Skin epidermis (tissue), 12 donors: ENCODE measurements around the gene PSMD12.
"Not testable (repeated sequence)": the region's sequence is repeated elsewhere in the genome, so short reads cannot be mapped to it uniquely, and the experiment has no call there.

Experiments
- H3K27ac ChIP-seq, 21 experiments: fragments of 200-600 bp; sonication (generic) in 11 of 21; one replicate each; pipeline ENCODE4 v1.5.0; 2020; ENCODE audit warnings: mild to moderate bottlenecking in 3 of 21, inconsistent platforms in 2 of 21, moderate library complexity in 2 of 21
- H3K4me3 ChIP-seq, 7 experiments: fragments of 200-600 bp; sonication (generic) in 2 of 7; one replicate each; pipeline ENCODE4 v1.5.0; 2020; ENCODE audit warnings: inconsistent platforms in 2 of 7, mild to moderate bottlenecking in 2 of 7, moderate library complexity in 1 of 7

The PSMD12 gene

DNA sequence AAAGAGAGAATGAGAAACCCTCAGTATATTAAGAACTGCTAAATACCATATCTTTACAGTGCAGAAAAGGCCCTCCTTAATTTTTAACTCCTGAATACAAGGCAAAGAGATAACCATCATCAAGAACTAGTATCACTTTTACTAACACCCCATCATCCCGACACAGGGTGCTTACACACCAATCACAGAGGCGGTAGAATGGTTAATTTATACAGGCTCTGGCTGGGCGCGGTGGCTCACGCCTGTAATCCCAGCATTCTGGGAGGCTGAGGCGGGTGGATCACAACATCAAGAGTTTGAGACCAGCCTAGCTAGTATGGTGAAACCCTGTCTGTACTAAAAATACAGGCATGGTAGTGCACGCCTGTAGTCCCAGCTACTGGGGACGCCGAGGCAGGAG is 4.2 kb downstream of the PSMD12 start:
- Histone ChIP-seq H3K4me3 (no peak overlapping the region), H3K27ac (no peak overlapping the region)

DNA sequence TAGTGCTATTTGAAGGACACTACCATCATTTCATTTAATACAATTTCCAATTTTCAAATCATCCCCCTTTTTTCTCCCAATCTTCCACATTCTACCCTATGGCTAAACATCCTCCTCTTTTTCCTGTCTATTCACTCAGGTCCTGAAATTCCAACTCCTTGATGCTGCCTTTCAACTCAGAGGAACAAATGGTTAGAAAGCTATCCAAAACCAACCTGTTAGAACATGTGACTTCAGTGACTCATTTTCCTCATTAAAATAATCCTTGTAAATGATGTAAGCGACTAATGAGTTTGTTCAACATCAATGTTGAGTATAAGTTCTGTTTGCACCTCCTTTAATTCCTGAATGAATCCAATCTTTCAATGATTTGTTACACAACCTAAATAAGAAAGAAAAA is 5.5 kb downstream of the PSMD12 start:
- Histone ChIP-seq H3K4me3 (no peak overlapping the region), H3K27ac (peak overlapping the region in 2 of 21 experiments; percentile 26 to 59)

DNA sequence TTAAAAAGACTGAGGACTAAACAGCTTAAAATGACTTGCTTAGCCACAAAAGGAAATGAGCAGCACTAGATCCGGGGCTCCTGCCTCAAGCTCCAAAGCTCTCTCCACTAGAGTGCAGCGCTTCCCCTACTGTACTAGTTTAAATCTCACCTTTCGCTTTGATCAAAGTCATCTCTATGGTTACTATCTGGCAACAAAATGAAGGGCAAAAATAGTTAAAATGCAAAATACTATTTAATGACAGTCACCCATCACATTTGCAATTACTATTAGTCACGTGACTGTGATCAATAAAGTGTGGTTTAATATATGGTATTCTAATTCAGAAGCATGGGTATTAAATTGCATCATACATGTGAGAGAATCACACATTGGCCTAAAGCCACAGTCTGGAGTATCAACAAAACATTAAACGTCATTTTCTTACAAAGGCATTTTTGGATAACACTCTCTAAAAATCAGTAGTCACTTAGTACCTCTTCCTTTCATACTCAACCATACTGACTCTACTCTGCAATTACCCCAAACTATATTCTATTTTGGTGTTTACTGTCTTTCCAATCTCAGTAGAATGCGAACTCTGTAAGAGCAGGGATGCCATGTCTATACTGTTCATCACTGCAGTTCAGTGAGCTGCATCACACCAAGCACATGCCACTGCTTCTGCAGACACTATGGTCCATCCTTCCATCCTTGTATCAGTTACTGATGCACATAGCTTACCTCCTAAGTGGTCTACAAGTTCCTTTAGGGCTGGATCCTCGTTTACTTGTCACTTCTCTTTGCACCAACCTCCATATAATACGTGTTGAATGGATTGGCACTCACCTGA is 6.2 kb downstream of the PSMD12 start:
- Histone ChIP-seq H3K4me3 (no peak overlapping the region), H3K27ac (peak overlapping the region in 2 of 21 experiments; percentile 26 to 51)

DNA sequence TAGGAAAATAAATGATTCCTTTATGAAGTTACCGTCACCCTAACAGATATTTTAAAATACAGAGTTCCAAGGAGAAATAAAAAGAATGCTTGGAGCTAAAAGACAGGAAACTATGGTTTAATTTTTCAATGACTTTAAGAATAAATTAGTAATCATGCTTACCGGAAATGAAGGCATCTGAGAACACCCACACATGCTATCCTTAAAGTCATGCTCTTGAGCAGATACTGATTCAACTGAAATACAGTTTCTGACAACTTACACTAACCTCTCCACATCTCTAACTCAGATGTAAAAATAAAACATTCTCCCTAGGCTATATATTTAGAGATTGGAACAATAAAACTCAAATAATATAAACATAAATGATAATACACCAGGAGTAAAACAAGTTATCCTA is 7.8 kb downstream of the PSMD12 start:
- Histone ChIP-seq H3K4me3 (no peak overlapping the region), H3K27ac (peak overlapping the region in 1 of 21 experiments; percentile 51)

DNA sequence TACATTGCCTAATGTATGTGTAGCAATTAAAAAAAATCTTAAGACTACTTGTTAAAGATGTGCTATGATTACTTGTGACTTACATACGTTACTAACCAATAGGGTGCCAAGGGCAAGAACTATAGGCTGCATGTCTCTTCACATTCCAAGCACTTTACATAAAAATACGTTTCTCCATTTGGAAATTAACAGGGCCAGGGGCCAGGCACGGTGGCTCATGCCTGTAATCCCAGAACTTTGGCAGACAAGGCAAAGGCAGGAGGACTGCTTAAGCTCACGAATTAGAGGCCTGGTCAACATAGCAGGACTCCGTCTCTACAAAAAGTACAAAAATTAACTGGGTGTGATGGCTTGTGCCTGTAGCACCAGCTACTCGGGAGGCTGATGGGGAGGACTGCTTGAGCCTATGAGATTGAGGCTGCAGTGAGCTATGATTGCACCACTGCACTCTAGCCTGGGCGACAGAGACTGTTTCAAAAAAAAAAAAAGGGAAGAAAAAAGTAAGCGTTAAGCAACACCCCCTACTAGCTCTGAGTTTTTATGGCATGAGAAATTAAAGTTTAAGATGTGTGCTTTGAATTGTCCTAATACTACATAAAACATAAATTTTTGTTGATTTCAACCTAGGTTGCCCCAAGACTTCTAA is 12.3 kb downstream of the PSMD12 start:
- H3K4me3 ChIP-seq: no peak overlapping the region
- H3K27ac ChIP-seq: no peak overlapping the region

DNA sequence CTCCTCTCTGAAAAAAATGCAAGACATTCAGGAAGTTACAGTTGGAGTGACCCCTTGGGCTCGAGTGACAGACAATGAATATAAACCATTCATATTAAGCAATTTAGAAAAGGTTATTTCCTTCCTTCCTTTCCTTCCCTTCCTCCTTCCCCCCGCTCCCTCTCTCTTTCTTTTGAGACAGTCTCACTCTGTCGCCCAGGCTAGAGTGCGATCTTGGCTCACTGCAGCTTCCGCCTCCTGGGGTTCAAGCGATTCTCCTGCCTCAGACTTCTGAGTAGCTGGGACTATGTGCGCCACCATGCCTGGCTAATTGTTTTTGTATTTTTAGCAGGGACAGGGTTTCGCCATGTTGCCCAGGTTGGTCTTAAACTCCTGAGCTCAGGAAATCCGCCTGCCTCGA is 13.2 kb downstream of the PSMD12 start:
- no peak overlapping the region for H3K27ac ChIP-seq
- H3K4me3 ChIP-seq: no peak overlapping the region

DNA sequence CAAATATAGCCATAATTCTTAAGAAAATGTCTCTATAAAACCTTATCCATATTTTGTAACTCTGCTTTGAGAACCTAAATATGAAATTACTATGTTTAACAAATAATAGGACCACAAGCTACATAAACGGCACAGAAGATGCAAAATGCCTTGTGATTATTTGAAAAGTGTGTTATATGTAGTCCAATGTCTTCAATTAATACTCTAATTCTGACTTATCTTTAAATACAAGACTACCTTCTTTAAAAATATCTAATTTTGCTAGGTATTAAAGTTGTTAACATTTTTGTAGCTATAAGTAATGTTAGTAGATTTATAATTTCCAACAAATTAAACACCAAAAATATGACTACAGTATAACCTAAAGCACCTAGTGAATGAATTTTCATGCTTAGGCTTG is 17.0 kb downstream of the PSMD12 start:
- no peak overlapping the region for H3K27ac ChIP-seq
- H3K4me3 ChIP-seq: no peak overlapping the region

DNA sequence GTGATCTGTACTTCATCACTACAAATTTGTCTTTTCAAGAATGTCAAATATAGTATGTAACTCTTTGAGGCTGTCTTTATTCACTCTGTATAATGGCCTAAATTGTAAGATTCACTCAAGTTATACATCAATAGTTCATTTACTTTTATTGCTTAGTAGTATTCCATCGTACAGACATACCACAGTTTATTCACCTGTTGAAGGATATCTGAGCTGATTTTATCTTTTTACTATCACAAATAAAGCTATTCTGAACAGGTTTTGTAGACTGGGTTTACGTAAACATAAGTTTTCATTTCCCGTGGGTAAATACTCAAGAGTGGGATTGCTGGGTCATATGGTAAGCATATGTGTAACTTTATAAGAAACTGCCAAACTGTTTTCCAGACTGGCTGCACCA is 18.6 kb downstream of the PSMD12 start:
- no peak overlapping the region for H3K4me3 ChIP-seq
- no peak overlapping the region for H3K27ac ChIP-seq

DNA sequence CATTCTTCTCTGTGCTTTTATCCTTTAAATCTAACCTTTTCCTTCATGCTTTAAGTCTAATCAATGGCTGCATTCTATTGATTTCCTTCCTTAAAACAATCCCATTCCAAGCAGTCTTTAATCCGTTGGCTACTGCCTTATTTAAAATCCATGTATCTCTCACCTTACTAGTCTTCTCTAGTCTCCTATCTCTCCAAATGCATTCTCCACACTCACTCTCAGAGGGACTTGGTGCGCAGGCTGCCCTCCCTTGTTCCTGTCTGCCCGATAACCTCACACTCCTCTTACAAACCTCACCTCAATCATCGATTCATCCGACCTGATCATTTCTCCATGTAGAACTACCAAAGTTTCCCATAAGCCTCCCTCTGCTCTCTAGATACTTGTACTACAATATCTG is 23.1 kb downstream of the PSMD12 start:
- H3K27ac ChIP-seq: no peak overlapping the region

DNA sequence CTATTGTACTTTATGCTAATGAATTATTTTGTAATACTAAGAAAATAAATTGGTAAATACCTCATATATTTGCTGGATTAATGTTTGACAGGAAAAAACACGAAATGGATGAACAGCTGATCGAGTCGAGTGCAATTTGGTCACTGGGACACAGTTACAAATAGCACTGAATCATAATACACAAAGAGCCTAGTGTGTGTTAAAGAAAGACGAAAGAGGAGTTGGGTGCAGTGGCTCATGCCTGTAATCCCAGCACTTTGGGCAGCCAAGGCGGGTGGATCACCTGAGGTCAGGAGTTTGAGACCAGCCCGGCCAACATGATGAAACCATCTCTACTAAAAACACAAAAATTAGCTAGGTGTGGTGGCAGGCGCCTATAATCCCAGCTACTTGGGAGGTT is 28.0 kb downstream of the PSMD12 start:
- H3K4me3 ChIP-seq: not testable (repeated sequence)
- peak overlapping the region in 1 of 21 experiments; percentile 11 for H3K27ac ChIP-seq

More for the DNA sequence above, 23.1 kb downstream of the PSMD12 start:
- no peak overlapping the region for H3K4me3 ChIP-seq

DNA sequence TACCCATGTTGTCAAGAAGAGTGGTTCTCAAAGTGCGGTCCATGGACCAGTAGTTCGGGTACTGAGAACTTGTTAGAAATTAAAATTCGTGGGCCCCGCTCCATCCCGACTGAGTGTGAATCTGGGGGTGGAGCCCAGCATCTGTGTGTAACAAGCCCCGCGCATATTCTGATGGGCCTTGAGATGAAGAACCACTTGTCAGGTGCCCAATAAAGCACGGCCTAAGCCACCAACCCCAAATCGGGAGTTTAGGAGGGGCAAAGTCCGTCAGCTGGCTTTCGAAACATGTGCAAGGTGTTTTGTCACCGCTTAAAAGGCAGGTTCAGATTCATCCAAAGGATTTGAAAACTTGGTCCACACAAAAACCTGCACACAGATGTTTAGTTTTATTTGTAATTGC is 29.5 kb downstream of the PSMD12 start:
- Histone ChIP-seq H3K27ac (no peak overlapping the region), H3K4me3 (no peak overlapping the region)

DNA sequence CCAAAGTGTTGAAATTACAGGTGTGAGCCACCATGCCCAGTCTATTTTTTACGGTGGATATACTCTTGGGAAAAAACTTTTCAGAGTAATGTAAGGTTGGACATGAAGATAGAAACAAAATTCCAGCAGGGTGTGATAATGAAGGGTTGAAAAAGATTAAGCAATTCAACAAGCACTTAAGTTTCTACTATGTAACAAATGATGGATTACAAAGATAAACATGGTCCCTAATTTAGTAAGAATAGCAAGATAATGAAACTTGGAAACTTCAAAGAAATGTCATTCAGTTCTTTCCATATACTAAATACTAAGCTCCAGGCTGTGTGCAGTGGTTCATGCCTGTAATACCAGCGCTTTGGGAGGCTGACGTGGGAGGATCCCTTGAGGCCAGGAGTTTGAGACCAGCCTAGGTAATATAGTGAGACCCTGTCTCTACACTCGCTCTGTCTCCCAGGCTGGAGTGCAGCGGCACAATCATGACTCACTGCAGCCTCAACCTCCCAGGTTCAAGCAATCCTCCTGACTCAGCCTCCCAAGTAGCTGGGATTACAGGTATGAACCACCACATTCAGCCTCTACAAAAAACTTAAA is 31.0 kb downstream of the PSMD12 start:
- Histone ChIP-seq H3K4me3 (no peak overlapping the region), H3K27ac (no peak overlapping the region)

DNA sequence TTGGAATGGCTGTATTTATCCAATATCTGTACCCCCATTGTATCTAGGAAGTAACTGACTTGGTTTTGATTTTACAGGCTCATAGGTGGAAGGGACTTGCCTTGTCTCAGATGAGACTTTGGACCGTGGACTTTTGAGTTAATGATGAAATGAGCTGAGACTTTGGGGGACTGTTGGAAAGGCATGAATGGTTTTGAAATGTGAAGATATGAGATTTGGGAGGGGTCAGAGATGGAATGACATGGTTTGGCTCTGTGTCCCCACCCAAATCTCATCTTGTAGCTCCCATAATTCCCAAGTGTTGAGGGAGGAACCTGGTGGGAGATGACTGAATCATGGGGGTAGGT is 34.2 kb downstream of the PSMD12 start:
- not testable (repeated sequence) for H3K4me3 ChIP-seq, H3K27ac ChIP-seq

DNA sequence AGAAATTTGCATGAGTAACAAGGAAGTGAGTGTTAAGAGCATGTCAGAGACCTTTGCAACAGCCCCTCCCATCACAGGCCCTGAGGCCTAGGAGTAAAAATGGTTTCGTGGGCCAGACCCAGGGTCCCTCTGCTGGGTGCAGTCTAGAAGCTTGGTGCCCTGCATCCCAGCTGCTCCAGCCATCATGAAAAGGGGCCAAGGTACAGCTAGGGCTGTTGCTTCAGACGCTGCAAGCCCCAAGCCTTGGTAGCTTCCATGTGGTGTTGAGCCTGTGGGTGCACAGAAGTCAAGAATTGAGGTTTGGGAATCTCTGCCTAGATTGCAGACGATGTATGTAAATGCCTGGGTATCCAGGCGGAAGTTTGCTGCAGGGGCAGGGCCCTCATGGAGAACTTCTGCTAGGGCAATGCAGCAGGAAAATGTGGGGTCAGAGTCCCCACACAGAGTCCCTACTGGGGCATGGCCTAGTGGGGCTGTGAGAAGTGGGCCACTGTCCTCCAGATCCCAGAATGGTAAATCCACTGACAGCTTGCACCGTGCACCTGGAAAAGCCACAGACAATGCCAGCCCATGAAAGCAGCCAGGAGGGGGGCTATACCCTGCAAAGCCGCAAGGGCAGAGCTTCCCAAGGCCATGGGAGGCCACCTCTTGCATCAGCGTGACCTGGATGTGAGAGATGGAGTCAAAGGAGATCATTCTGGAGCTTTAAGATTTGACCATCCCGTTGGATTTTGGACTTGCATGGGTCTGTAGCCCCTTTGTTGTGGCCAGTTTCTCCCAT is 34.8 kb downstream of the PSMD12 start:
- not testable (repeated sequence) for H3K27ac ChIP-seq, H3K4me3 ChIP-seq

DNA sequence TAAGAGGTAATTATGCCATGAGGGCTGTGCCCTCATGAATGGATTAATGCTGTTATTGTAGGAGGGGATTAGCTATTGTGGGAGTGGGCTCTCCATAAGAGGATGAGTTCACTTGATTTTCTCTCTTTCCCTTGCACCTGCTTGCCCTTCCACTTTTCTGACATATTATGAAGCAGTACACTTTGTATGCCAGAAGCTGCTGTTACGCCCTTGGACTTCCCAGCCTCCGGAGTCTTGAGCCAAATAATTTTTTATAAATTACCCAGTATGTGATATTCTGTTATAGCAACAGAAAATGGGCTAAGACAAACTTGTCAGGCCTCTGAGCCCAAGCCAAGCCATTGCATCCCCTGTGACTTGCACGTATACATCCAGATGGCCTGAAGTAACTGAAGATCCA is 38.4 kb downstream of the PSMD12 start:
- Histone ChIP-seq H3K4me3 (no peak overlapping the region), H3K27ac (no peak overlapping the region)

DNA sequence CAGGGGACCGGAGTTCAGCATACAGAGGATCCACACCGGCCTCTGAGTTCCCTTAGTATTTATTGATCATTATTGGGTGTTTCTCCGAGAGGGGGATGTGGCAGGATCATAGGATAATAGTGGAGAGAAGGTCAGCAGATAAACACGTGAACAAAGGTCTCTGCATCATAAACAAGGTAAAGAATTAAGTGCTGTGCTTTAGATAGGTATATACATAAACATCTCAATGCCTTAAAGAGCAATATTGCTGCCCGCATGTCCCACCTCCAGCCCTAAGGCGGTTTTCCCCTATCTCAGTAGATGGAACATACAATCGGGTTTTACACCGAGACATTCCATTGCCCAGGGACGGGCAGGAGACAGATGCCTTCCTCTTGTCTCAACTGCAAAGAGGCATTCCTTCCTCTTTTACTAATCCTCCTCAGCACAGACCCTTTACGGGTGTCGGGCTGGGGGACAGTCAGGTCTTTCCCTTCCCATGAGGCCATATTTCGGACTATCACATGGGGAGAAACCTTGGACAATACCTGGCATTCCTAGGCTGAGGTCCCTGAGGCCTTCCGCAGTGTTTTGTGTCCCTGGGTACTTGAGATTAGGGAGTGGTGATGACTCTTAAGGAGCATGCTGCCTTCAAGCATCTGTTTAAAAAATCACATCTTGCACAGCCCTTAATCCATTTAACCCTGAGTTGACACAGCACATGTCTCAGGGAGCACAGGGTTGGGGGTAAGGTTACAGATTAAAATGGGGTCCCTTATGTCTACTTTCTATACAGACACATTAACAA is 39.2 kb downstream of the PSMD12 start:
- not testable (repeated sequence) for H3K4me3 ChIP-seq, H3K27ac ChIP-seq

DNA sequence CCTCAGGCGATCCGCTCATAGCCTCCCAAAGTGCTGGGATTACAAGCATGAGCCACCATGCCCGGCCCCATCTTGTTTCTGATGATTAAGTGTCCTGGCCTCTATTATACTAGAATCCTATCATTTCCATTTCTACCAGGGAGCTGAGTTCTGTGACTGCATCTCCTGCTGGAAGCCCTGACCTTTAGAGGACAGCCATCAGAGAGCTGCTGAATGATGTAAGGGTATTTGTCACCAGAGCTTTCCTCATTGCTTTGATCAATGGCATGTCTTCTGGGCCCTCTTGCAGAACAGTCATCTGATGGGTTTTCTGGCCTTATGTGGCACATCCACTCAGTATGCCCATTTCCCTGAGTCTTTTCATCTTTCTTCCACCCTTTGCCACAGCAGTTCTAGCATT is 39.9 kb downstream of the PSMD12 start:
- no peak overlapping the region for H3K27ac ChIP-seq

DNA sequence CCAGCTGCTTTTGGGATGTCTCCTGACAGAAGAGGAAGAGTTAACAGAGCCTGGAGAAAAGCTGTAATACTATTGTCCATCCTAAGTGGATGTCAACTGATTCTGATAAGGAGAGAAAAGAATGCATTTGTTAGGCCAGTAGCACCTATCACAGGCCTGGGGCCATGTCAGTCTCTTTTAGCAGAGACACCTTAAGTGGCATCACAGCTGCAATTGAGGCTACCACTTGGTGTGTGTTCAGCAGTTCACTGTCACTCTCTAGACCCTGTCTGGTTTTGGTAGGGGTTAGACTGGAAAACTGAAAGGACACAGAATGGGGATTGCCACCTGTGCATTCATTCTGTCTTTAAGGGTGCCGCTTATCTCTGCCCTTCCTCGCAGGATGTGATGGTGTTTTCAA is 42.0 kb downstream of the PSMD12 start:
- no peak overlapping the region for H3K4me3 ChIP-seq
- no peak overlapping the region for H3K27ac ChIP-seq

More for the DNA sequence above, 39.9 kb downstream of the PSMD12 start:
- H3K4me3 ChIP-seq: no peak overlapping the region

DNA sequence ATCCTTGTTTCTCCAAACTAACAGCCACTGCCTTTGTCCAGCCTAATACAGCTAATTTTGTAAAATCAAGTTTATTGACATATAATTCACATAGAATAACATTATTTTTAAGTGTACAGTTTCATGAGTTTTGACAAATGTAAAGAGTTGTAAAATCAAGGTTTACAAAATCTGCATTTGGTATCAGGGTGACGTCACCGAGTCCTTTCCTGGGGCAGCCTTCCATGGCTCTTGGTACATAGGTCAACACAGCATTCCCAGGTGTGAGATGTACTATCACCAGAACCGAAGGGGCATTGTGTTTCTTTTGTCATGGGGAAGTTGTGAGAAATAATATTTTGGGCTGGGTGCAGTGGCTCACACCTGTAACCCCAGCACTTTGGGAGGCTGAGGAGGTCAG is 42.9 kb downstream of the PSMD12 start:
- Histone ChIP-seq H3K27ac (no peak overlapping the region), H3K4me3 (no peak overlapping the region)
